Upper lobe of left lung (tissue), 6 donors: ENCODE results near the gene SHOC1. TPM values are rescaled to one million over a fixed set of nuclear protein-coding genes. Genes with fewer than 3 reads are reported as not detected.

Experiments used
- ATAC-seq, 2 donors: fragments of 200-7000 bp; cut with Tn5 transposase; one replicate each; pipeline ENCODE4 v1.9.1; 2022; ENCODE audit warnings: mild to moderate bottlenecking in 2 of 2, moderate library complexity in 2 of 2; ENCODE audit not compliant: low FRiP score in 2 of 2
- DNase-seq, 2 donors: peaks; one replicate each; pipeline ENCODE4 v3.0.0-alpha.2; 2019 to 2020
- H3K27ac ChIP-seq, 4 donors: fragments of 200-600 bp; sonication (generic); one replicate each; pipeline ENCODE4 v1.5.1; 2016 to 2019
- H3K27me3 ChIP-seq, 4 donors: fragments of 200-600 bp; sonication (generic); one replicate each; pipeline ENCODE4 v1.5.1; 2017 to 2019
- H3K36me3 ChIP-seq, 4 donors: fragments of 200-600 bp; sonication (generic); one replicate each; pipeline ENCODE4 v1.5.1; 2016 to 2019
- H3K4me1 ChIP-seq, 4 donors: fragments of 200-600 bp; sonication (generic); one replicate each; pipeline ENCODE4 v1.5.1; 2018 to 2019
- H3K4me3 ChIP-seq, 4 donors: fragments of 200-600 bp; sonication (generic); one replicate each; pipeline ENCODE4 v1.5.1; 2017 to 2019; ENCODE audit warnings: mild to moderate bottlenecking in 2 of 4, moderate library complexity in 1 of 4
- H3K9me3 ChIP-seq, 4 donors: fragments of 200-600 bp; sonication (generic); one replicate each; pipeline ENCODE4 v1.5.1; 2018 to 2019
- CTCF ChIP-seq, 6 experiments: fragments of 450-650 bp in 4 of 6; fragments of 200-600 bp in 2 of 6; sonication (generic) in 2 of 6; IDR thresholded peaks; one replicate each; pipeline ENCODE4 v1.5.1; 2016 to 2019; ENCODE audit warnings: antibody characterized with exemption in 6 of 6
- EP300 ChIP-seq, 4 donors: sonication (generic); formaldehyde crosslinking; IDR thresholded peaks; one replicate each; pipeline ENCODE4 v1.5.1; 2017; ENCODE audit warnings: antibody characterized with exemption in 4 of 4, control low read depth in 2 of 4
- POLR2A ChIP-seq, 4 donors: fragments of 450-650 bp; IDR thresholded peaks; one replicate each; pipeline ENCODE4 v1.5.1; 2016 to 2017; ENCODE audit warnings: antibody characterized with exemption in 4 of 4, mild to moderate bottlenecking in 2 of 4
- POLR2AphosphoS5 ChIP-seq, 2 donors: sonication (generic); formaldehyde crosslinking; IDR thresholded peaks; one replicate each; pipeline ENCODE4 v1.5.1; 2017; ENCODE audit warnings: antibody characterized with exemption in 2 of 2
- WGBS, 2 donors: methylation state at CpG; one replicate each; pipeline ENCODE4 v1.1.5; 2017 to 2018; 5-methylcytosine and 5-hydroxymethylcytosine counted together
- total RNA-seq, 6 donors: library from RNA; depleted of rRNA in 4 of 6; stranded (reverse); fragments of >200 nt in 4 of 6; gene quantifications; one replicate each; pipeline versions ENCODE4 v1.1.0 to v1.2.1, GENCODE V29; 2016 to 2021
- donor health status: DM: no; HTN: no; CAD: no; lungs with moderate emphysema.
- donor health status: DM: no; HTN: yes; CAD: no; lungs with severe emphysema.

Gene SHOC1
- total RNA-seq, 6 donors from 2014 or later, result 0.15 to 3.1 (median 0.79) TPM; not detected in 3

GRCh38 chr9:111789881-111790280 lies 4.9 kb downstream of the SHOC1 start:
- no peaks in the 10 kb centered on the region for H3K27me3 ChIP-seq
- no peak overlapping the region for H3K4me3 ChIP-seq
- TF ChIP-seq EP300 (IDR thresholded peaks at IDR 0.05), result no peak
- no peak for TF ChIP-seq POLR2AphosphoS5 (IDR thresholded peaks at IDR 0.05)
- TF ChIP-seq CTCF (IDR thresholded peaks at IDR 0.05), result no peak
- no peak for TF ChIP-seq POLR2A (IDR thresholded peaks at IDR 0.05)
- no peaks in the 10 kb centered on the region for H3K4me1 ChIP-seq
- H3K36me3 ChIP-seq, result no peaks in the 10 kb centered on the region
- H3K9me3 ChIP-seq, result peaks cover 0 to 6% (median 0%) of the 10 kb centered on the region in 4 donors
- ATAC-seq (no peak), DNase-seq (no peak)
- no peak overlapping the region for H3K27ac ChIP-seq
- 79 to 83% methylated on average over 1 of the region's 1 CpG for WGBS, 2 donors

- Histone ChIP-seq H3K36me3 (no peaks in the 10 kb centered on the region), H3K27me3 (no peaks in the 10 kb centered on the region), H3K4me1 (no peaks in the 10 kb centered on the region), H3K9me3 (peaks cover 0 to 6% (median 0%) of the 10 kb centered on the region in 4 donors), H3K4me3 (no peak overlapping the region), H3K27ac (no peak overlapping the region)
- ATAC-seq, result no peak
- TF ChIP-seq EP300 (IDR thresholded peaks at IDR 0.05), result no peak
- no peak for TF ChIP-seq CTCF (IDR thresholded peaks at IDR 0.05)
- TF ChIP-seq POLR2A (IDR thresholded peaks at IDR 0.05), result no peak
- no peak for TF ChIP-seq POLR2AphosphoS5 (IDR thresholded peaks at IDR 0.05)
- no peak for DNase-seq
- WGBS, 2 donors, result 74 to 78% methylated on average over 2 of the region's 2 CpGs
These were observed 10.9 kb downstream of the SHOC1 start for GRCh38 chr9:111783857-111784256.

GRCh38 chr9:111783424-111783823 lies 11.3 kb downstream of the SHOC1 start:
- Histone ChIP-seq H3K27ac (no peak overlapping the region), H3K9me3 (peaks cover 0 to 6% (median 0%) of the 10 kb centered on the region in 4 donors), H3K27me3 (no peaks in the 10 kb centered on the region), H3K36me3 (no peaks in the 10 kb centered on the region), H3K4me3 (no peak overlapping the region), H3K4me1 (no peaks in the 10 kb centered on the region)
- TF ChIP-seq POLR2AphosphoS5 (IDR thresholded peaks at IDR 0.05) (no peak), CTCF (IDR thresholded peaks at IDR 0.05) (no peak), EP300 (IDR thresholded peaks at IDR 0.05) (no peak), POLR2A (IDR thresholded peaks at IDR 0.05) (no peak)
- ATAC-seq (no peak), DNase-seq (no peak)
- WGBS, 2 donors, result 89 to 94% methylated on average over 2 of the region's 2 CpGs

GRCh38 chr9:111766066-111766465 lies 28.7 kb downstream of the SHOC1 start:
- no peak overlapping the region for H3K27ac ChIP-seq
- peaks cover 0 to 9% (median 1%) of the 10 kb centered on the region in 4 donors for H3K9me3 ChIP-seq
- H3K4me1 ChIP-seq, result no peaks in the 10 kb centered on the region
- H3K36me3 ChIP-seq, result no peaks in the 10 kb centered on the region
- TF ChIP-seq CTCF (IDR thresholded peaks at IDR 0.05) (no peak), POLR2A (IDR thresholded peaks at IDR 0.05) (no peak), POLR2AphosphoS5 (IDR thresholded peaks at IDR 0.05) (no peak), EP300 (IDR thresholded peaks at IDR 0.05) (no peak)
- ATAC-seq, result no peak
- H3K27me3 ChIP-seq, result no peaks in the 10 kb centered on the region
- DNase-seq, result no peak
- no peak overlapping the region for H3K4me3 ChIP-seq

GRCh38 chr9:111762556-111762955 lies 32.2 kb downstream of the SHOC1 start:
- no peaks in the 10 kb centered on the region for H3K27me3 ChIP-seq
- no peak overlapping the region for H3K27ac ChIP-seq
- no peak for ATAC-seq
- no peak for DNase-seq
- no peaks in the 10 kb centered on the region for H3K36me3 ChIP-seq
- TF ChIP-seq CTCF (IDR thresholded peaks at IDR 0.05) (no peak), POLR2AphosphoS5 (IDR thresholded peaks at IDR 0.05) (no peak), EP300 (IDR thresholded peaks at IDR 0.05) (no peak), POLR2A (IDR thresholded peaks at IDR 0.05) (no peak)
- WGBS, 2 donors, result 3 to 66% methylated on average over 2 of the region's 2 CpGs
- peaks cover 0 to 9% (median 1%) of the 10 kb centered on the region in 4 donors for H3K9me3 ChIP-seq
- no peak overlapping the region for H3K4me3 ChIP-seq
- H3K4me1 ChIP-seq, result peaks cover 0 to 4% (median 2%) of the 10 kb centered on the region in 4 donors
